Esophagus squamous epithelium (tissue), 5 donors: ENCODE results near the gene NMNAT1. TPM values are rescaled to one million over a fixed set of nuclear protein-coding genes. Genes with fewer than 3 reads are reported as not detected.

ENCODE experiments used
- DNase-seq: peaks from one replicate; lab custom pipeline; 2025; lab: John Stamatoyannopoulos, UW
- H3K27ac ChIP-seq, 4 donors: fragments of 200-600 bp; sonication (generic); one replicate each; pipeline ENCODE4 v1.5.1; 2016 to 2019; ENCODE audit warnings: mild to moderate bottlenecking in 1 of 4
- H3K27me3 ChIP-seq, 4 donors: fragments of 200-600 bp; sonication (generic); 1 replicate in 3 of 4; 2 replicates in 1 of 4; pipeline versions ENCODE4 v1.5.1 to v1.6.0; 2017 to 2021; ENCODE audit warnings: antibody characterized with exemption in 1 of 4
- H3K36me3 ChIP-seq, 3 donors: fragments of 200-600 bp; sonication (generic); one replicate each; pipeline ENCODE4 v1.5.1; 2016 to 2019
- H3K4me1 ChIP-seq, 3 donors: fragments of 200-600 bp; sonication (generic); one replicate each; pipeline ENCODE4 v1.5.1; 2017 to 2019
- H3K4me3 ChIP-seq, 4 donors: fragments of 200-600 bp; sonication (generic); 1 replicate in 3 of 4; 2 replicates in 1 of 4; pipeline ENCODE4 v1.5.1; 2016 to 2019; ENCODE audit warnings: mild to moderate bottlenecking in 2 of 4, moderate library complexity in 1 of 4
- H3K9me3 ChIP-seq, 3 donors: fragments of 200-600 bp; sonication (generic); one replicate each; pipeline ENCODE4 v1.5.1; 2016 to 2019
- POLR2A ChIP-seq, 4 donors: fragments of 450-650 bp; IDR thresholded peaks; one replicate each; pipeline ENCODE4 v1.6.1; 2017; ENCODE audit warnings: antibody characterized with exemption in 4 of 4, mild to moderate bottlenecking in 4 of 4, moderate library complexity in 3 of 4
- WGBS, 2 donors: methylation state at CpG; one replicate each; pipeline ENCODE4 v1.1.5; 2018; 5-methylcytosine and 5-hydroxymethylcytosine counted together
- intact Hi-C: fragments of 100-400 bp; cut with DNase I; formaldehyde crosslinking; loops from one replicate; pipeline ENCODE4 v1.15.0; 2022
- total RNA-seq, 4 donors: library from RNA; depleted of rRNA; stranded (reverse); fragments of >200 nt; gene quantifications; one replicate each; pipeline ENCODE4 v1.1.0, GENCODE V29; 2016
- TF ChIP-seq, protein P1 (sequence below), 6 experiments: fragments of 450-650 bp in 4 of 6; fragments of 200-600 bp in 2 of 6; sonication (generic) in 2 of 6; IDR thresholded peaks; one replicate each; pipeline ENCODE4 v1.5.1; 2016 to 2019; ENCODE audit warnings: antibody characterized with exemption in 6 of 6, mild to moderate bottlenecking in 4 of 6, moderate library complexity in 4 of 6
- donor health status: DM: yes; HTN: yes; CAD: no.

Gene NMNAT1
- total RNA-seq, 4 donors from 2014 or later = 3.9 to 7.9 (median 6.0) TPM

DNA sequence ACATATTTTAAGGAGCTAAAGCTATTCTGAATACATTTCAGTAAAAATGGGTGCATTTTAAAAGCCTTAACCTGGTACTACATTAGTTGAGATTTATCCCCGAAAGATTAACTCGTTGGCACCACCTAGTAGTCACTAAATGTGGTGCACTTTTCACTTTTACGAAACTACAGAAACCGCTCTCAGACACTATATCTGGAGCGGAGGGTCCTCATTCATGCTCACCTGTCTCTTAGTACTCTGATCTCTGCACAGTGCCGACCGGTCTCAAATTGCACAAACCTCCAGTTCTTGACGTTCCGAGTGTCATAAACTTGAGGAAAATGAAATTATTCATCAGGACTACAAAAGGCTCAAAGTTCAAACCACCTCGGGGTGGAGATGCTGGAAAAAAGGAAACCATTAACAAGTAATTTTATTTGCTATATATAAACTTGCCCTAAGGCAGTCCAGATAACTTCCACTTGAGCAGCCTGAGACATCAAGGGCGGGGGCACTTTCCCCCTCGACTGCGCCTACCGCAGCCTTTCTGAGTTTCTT is 806 bp upstream of the NMNAT1 start:
- no peaks in the 10 kb centered on the region for H3K27me3 ChIP-seq
- no peak for DNase-seq
- H3K4me3 ChIP-seq = peak overlapping the region; percentile 60 to 89 (median 86)
- peak overlapping the region; percentile 90 to 97 (median 93) for H3K27ac ChIP-seq
- H3K36me3 ChIP-seq = peaks cover 0 to 27% (median 0%) of the 10 kb centered on the region in 3 donors
- 0% methylated on average over 13 to 14 of the region's 14 CpGs for WGBS, 2 donors
- intact Hi-C loops = loop anchor here (5.0 kb wide), 1 partner anchor 65 kb away; no protein-coding TSS in a partner anchor
- no peaks in the 10 kb centered on the region for H3K9me3 ChIP-seq
- TF ChIP-seq POLR2A (IDR thresholded peaks at IDR 0.05) = no peak
- TF ChIP-seq, protein P1, sequence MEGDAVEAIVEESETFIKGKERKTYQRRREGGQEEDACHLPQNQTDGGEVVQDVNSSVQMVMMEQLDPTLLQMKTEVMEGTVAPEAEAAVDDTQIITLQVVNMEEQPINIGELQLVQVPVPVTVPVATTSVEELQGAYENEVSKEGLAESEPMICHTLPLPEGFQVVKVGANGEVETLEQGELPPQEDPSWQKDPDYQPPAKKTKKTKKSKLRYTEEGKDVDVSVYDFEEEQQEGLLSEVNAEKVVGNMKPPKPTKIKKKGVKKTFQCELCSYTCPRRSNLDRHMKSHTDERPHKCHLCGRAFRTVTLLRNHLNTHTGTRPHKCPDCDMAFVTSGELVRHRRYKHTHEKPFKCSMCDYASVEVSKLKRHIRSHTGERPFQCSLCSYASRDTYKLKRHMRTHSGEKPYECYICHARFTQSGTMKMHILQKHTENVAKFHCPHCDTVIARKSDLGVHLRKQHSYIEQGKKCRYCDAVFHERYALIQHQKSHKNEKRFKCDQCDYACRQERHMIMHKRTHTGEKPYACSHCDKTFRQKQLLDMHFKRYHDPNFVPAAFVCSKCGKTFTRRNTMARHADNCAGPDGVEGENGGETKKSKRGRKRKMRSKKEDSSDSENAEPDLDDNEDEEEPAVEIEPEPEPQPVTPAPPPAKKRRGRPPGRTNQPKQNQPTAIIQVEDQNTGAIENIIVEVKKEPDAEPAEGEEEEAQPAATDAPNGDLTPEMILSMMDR (IDR thresholded peaks at IDR 0.05) = peak in 5 of 6 experiments; percentile 35 to 70 (median 55)
- peaks cover 12 to 28% (median 16%) of the 10 kb centered on the region in 3 donors for H3K4me1 ChIP-seq

DNA sequence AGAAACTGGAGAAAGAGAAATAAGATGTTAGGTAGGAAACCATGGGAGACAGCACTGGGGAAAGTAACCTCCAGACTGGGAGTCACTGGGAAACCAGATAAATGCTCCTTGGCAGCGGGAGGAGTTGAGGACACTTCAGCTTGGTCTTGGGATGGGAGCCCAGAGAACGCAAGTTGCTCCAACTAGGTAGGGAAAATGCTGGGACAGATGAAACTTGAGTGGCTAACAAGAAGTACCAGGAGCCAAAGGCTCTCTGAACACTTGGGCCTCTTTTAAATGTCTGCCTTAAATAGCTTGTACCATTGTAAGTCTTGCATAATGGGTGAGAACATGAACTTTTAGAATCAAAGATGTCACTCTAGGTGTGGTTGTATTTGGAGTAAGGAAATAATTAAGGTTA is 3.0 kb downstream of the NMNAT1 start:
- no peak for TF ChIP-seq POLR2A (IDR thresholded peaks at IDR 0.05)
- TF ChIP-seq, protein P1 (IDR thresholded peaks at IDR 0.05) = no peak
- Histone ChIP-seq H3K9me3 (no peaks in the 10 kb centered on the region), H3K36me3 (peaks cover 0 to 18% (median 0%) of the 10 kb centered on the region in 3 donors), H3K27ac (no peak overlapping the region), H3K4me1 (peaks cover 15 to 45% (median 23%) of the 10 kb centered on the region in 3 donors), H3K4me3 (no peak overlapping the region), H3K27me3 (no peaks in the 10 kb centered on the region)
- no peak for DNase-seq
- intact Hi-C loops = no loop called here
- 82 to 93% methylated on average over 2 of the region's 2 CpGs for WGBS, 2 donors

DNA sequence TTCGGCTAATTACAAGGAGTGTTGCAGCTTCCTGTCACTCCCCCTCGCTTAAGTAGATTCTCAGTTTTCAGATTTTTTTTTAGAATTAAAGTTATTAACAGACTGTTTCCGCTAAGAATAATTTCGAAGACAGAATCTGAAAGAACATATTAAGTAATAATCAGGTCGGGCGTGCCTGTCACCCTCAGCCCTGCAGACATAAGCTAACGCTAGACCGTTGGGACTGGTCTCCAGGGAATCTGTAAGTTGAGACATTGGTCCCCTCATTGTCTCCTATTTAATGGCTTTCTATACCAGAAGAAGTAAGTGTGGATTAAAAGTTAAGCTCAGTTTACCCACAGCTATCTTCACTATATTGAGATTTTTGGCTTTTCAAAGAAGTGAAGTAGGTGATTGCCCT is 14.5 kb downstream of the NMNAT1 start:
- 88 to 94% methylated on average over 8 of the region's 8 CpGs for WGBS, 2 donors
- no peak for DNase-seq
- intact Hi-C loops = loop anchor here (10.0 kb wide), 1 partner anchor 197 kb away; no protein-coding TSS in a partner anchor
- Histone ChIP-seq H3K27me3 (no peaks in the 10 kb centered on the region), H3K36me3 (no peaks in the 10 kb centered on the region), H3K4me1 (no peaks in the 10 kb centered on the region), H3K27ac (no peak overlapping the region), H3K9me3 (no peaks in the 10 kb centered on the region), H3K4me3 (no peak overlapping the region)
- TF ChIP-seq, protein P1 (IDR thresholded peaks at IDR 0.05) = no peak
- no peak for TF ChIP-seq POLR2A (IDR thresholded peaks at IDR 0.05)

DNA sequence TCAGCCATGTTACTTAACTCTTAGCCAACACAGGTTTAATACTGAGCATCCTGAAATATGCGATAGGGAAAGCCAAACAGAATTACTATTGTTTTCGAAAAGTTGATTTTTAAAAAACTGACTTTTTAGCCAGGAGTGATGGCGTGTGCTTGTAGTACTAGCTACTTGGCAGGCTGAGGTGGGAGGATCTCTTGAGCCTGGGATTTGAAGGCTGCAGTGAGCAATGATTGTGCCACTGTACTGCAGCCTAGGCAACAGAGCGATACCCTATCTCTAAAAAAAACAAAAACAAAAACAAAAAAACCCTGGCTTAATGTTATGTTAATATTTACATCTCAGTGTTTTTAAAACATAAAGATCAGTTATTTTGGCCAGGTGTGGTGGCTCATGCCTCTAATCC is 16.7 kb downstream of the NMNAT1 start:
- WGBS, 2 donors = 83 to 92% methylated on average over 4 of the region's 4 CpGs
- H3K36me3 ChIP-seq = peaks cover 0 to 6% (median 0%) of the 10 kb centered on the region in 3 donors
- H3K4me1 ChIP-seq = no peaks in the 10 kb centered on the region
- intact Hi-C loops = loop anchor here (10.0 kb wide), 1 partner anchor 55 kb away; no protein-coding TSS in a partner anchor
- TF ChIP-seq, protein P1 (IDR thresholded peaks at IDR 0.05) = no peak
- TF ChIP-seq POLR2A (IDR thresholded peaks at IDR 0.05) = no peak
- H3K27ac ChIP-seq = no peak overlapping the region
- no peaks in the 10 kb centered on the region for H3K27me3 ChIP-seq
- no peak for DNase-seq
- H3K4me3 ChIP-seq = no peak overlapping the region
- no peaks in the 10 kb centered on the region for H3K9me3 ChIP-seq

DNA sequence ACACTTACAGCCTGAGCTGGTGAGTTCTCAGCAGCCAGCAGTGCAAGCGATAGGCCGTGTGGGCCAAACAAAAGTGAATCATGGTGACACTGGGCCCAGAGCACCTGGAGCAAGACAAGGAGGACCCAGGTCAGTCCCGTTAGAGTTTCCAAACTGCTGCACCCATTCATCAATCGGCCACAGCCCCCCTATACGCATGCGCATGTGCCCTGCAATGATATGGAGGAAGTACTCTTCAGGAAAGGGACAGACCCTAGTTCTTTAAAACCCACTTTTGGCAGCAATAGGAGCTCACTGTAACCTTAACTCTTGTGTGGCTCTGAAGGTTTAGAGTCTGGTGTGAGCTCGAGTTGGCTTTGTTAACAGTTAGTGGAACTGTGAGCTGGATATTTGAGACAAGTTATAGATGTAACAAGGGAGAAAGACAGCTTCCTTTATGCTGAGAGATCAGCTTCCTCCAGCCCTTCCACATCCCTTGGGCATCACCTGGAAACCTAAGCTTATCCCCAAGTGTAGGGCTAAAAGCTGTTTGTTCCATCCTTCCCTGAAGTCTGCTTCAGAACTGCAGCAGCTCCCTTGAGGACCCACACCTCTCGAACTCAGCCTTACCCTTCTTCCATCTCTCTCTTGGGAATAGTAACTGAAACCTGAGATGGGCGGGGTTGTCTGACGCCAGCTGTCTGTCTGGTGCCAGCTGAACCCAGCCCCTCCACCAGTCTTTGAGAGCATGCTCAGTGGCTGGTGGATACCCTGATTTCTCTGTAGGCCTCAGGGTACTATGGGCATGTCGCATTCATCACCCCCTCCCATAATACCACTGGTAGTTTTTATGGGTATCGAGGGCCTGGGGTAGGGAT is 17.7 kb downstream of the NMNAT1 start:
- Histone ChIP-seq H3K4me3 (no peak overlapping the region), H3K9me3 (no peaks in the 10 kb centered on the region), H3K36me3 (peaks cover 0 to 6% (median 0%) of the 10 kb centered on the region in 3 donors), H3K27me3 (no peaks in the 10 kb centered on the region), H3K27ac (no peak overlapping the region), H3K4me1 (no peaks in the 10 kb centered on the region)
- TF ChIP-seq, protein P1 (IDR thresholded peaks at IDR 0.05) = no peak
- no peak for TF ChIP-seq POLR2A (IDR thresholded peaks at IDR 0.05)
- WGBS, 2 donors = 72 to 86% methylated on average over 9 to 10 of the region's 12 CpGs
- DNase-seq = no peak
- intact Hi-C loops = loop anchor here (10.0 kb wide), 1 partner anchor 54 kb away; no protein-coding TSS in a partner anchor
